ENCODE results near the gene LEAP2. TPM values are rescaled to one million over a fixed set of nuclear protein-coding genes. Genes with fewer than 3 reads are reported as not detected.

LEAP2 gene
- total RNA-seq, 1 donor from 2014 or later = 2.5 TPM

GRCh38 chr5:132898094-132898493, 24.6 kb downstream of the LEAP2 start:
- Mint-ChIP-seq H3K27me3 (ENCODE audit: unreplicated experiment) (no peaks in the 10 kb centered on the region), H3K4me3 (ENCODE audit: unreplicated experiment) (no peak overlapping the region), H3K4me1 (ENCODE audit: low read depth, unreplicated experiment) (no peaks in the 10 kb centered on the region), H3K9me3 (ENCODE audit: unreplicated experiment) (peaks cover 2% of the 10 kb centered on the region), H3K36me3 (ENCODE audit: unreplicated experiment) (no peaks in the 10 kb centered on the region), H3K27ac (ENCODE audit: unreplicated experiment) (no peak overlapping the region)
- TF ChIP-seq CTCF (IDR thresholded peaks at IDR 0.05; ENCODE audit: partially characterized antibody, unreplicated experiment) = no peak
- no peak for DNase-seq

- H3K27ac Mint-ChIP-seq (ENCODE audit: unreplicated experiment) = no peak overlapping the region
- no peak for DNase-seq
- no peaks in the 10 kb centered on the region for H3K27me3 Mint-ChIP-seq (ENCODE audit: unreplicated experiment)
- H3K4me3 Mint-ChIP-seq (ENCODE audit: unreplicated experiment) = no peak overlapping the region
- no peaks in the 10 kb centered on the region for H3K36me3 Mint-ChIP-seq (ENCODE audit: unreplicated experiment)
- no peak for TF ChIP-seq CTCF (IDR thresholded peaks at IDR 0.05; ENCODE audit: partially characterized antibody, unreplicated experiment)
- H3K9me3 Mint-ChIP-seq (ENCODE audit: unreplicated experiment) = no peaks in the 10 kb centered on the region
- no peaks in the 10 kb centered on the region for H3K4me1 Mint-ChIP-seq (ENCODE audit: low read depth, unreplicated experiment)
Observed at GRCh38 chr5:132901036-132901435, 27.6 kb downstream of the LEAP2 start.

GRCh38 chr5:132901730-132902129, 28.3 kb downstream of the LEAP2 start:
- TF ChIP-seq CTCF (IDR thresholded peaks at IDR 0.05; ENCODE audit: partially characterized antibody, unreplicated experiment) = no peak
- no peak for DNase-seq
- H3K9me3 Mint-ChIP-seq (ENCODE audit: unreplicated experiment) = no peaks in the 10 kb centered on the region
- no peak overlapping the region for H3K4me3 Mint-ChIP-seq (ENCODE audit: unreplicated experiment)
- no peaks in the 10 kb centered on the region for H3K36me3 Mint-ChIP-seq (ENCODE audit: unreplicated experiment)
- H3K27me3 Mint-ChIP-seq (ENCODE audit: unreplicated experiment) = no peaks in the 10 kb centered on the region
- no peaks in the 10 kb centered on the region for H3K4me1 Mint-ChIP-seq (ENCODE audit: low read depth, unreplicated experiment)
- H3K27ac Mint-ChIP-seq (ENCODE audit: unreplicated experiment) = no peak overlapping the region

GRCh38 chr5:132905938-132906337, 32.5 kb downstream of the LEAP2 start:
- H3K9me3 Mint-ChIP-seq (ENCODE audit: unreplicated experiment) = no peaks in the 10 kb centered on the region
- H3K27ac Mint-ChIP-seq (ENCODE audit: unreplicated experiment) = no peak overlapping the region
- no peak overlapping the region for H3K4me3 Mint-ChIP-seq (ENCODE audit: unreplicated experiment)
- peak; percentile 44 for TF ChIP-seq CTCF (IDR thresholded peaks at IDR 0.05; ENCODE audit: partially characterized antibody, unreplicated experiment)
- no peak for DNase-seq
- no peaks in the 10 kb centered on the region for H3K36me3 Mint-ChIP-seq (ENCODE audit: unreplicated experiment)
- no peaks in the 10 kb centered on the region for H3K27me3 Mint-ChIP-seq (ENCODE audit: unreplicated experiment)
- H3K4me1 Mint-ChIP-seq (ENCODE audit: low read depth, unreplicated experiment) = no peaks in the 10 kb centered on the region

- H3K27ac Mint-ChIP-seq (ENCODE audit: unreplicated experiment) = no peak overlapping the region
- peaks cover 2% of the 10 kb centered on the region for H3K9me3 Mint-ChIP-seq (ENCODE audit: unreplicated experiment)
- no peaks in the 10 kb centered on the region for H3K36me3 Mint-ChIP-seq (ENCODE audit: unreplicated experiment)
- H3K4me3 Mint-ChIP-seq (ENCODE audit: unreplicated experiment) = no peak overlapping the region
- H3K27me3 Mint-ChIP-seq (ENCODE audit: unreplicated experiment) = no peaks in the 10 kb centered on the region
- no peaks in the 10 kb centered on the region for H3K4me1 Mint-ChIP-seq (ENCODE audit: low read depth, unreplicated experiment)
- TF ChIP-seq CTCF (IDR thresholded peaks at IDR 0.05; ENCODE audit: partially characterized antibody, unreplicated experiment) = no peak
- no peak for DNase-seq
Observed at GRCh38 chr5:132907161-132907560, 33.7 kb downstream of the LEAP2 start.

Measured in glutamatergic neuron (in vitro differentiated cells).